HG02938 (cell line): ENCODE measurements around the gene KATNAL2.

Experiments used
- ATAC-seq: cut with Tn5 transposase; IDR thresholded peaks from one replicate; pipeline ENCODE4 v1.9.1; 2021; ENCODE audit warnings: mild to moderate bottlenecking, moderate library complexity; ENCODE audit not compliant: unreplicated experiment

KATNAL2 gene

GRCh38 chr18:47110492-47111274 lies 193.3 kb downstream of the KATNAL2 start:
- ATAC-seq: no peak

- no peak for ATAC-seq
Observed at GRCh38 chr18:47113796-47114540, 196.6 kb downstream of the KATNAL2 start.

DNA sequence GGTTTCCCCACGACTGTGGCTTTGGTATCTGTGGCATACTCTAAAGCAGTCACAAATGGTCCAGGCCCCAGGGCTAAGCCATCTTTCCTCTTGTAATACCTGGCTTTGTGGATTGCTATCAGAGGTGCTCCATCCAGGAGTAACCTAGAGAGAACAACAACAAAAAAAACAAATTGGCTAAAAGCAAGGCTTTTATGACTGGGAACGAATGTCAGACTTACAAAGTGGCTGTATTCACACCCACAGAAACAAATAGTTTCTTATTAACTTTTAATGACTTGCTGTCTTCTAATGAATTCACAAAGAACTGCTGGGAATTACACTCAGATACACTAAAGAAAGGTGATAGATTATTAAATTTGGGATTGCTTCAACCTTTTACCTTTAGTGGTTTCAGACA lies 197.8 kb downstream of the KATNAL2 start:
- ATAC-seq: no peak

- no peak for ATAC-seq
Observed at GRCh38 chr18:47118981-47119380, 201.6 kb downstream of the KATNAL2 start.

DNA sequence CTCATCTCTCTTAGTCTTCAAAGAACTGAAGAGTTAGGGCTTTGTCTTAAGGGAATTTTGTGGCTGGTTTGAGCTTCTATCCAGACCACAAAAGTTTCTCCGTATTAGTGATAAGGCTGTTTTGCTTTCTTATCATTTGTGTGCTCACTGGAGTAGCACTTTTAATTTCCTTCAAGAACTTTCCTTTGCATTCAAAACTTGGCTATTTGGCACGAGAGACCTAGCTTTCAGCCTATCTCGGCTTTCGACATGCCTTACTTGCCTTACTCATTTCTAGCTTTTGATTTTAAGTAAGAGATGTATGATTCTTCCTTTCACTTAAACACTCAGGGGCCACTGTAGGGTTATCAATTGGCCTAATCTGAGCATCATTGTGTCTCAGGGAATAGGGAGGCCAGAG lies 203.0 kb downstream of the KATNAL2 start:
- ATAC-seq: peak; percentile 95

DNA sequence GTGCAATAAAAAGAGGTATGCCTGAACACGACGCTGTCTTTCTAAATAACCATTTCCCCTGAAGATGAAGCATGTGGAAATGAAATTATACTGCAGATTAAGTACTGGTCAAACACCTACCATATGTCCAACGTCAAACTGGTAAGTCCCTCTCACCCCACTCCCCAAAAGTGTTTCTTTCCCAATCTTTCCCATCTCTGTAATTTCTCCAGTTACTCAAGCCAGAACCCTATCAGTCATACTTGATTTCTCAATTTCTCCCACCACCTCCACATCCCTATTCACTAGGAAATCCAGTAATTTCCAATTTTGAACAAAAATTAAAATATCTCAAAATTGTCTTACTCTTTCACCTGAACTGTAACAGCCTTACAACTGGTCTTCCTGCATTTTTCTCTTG lies 203.7 kb downstream of the KATNAL2 start:
- ATAC-seq: no peak

- ATAC-seq: no peak
Observed at GRCh38 chr18:47141289-47141688, 223.9 kb downstream of the KATNAL2 start.

GRCh38 chr18:47143153-47143552 lies 225.8 kb downstream of the KATNAL2 start:
- no peak for ATAC-seq

GRCh38 chr18:47143899-47144485 lies 226.6 kb downstream of the KATNAL2 start:
- no peak for ATAC-seq

- ATAC-seq: no peak
Observed at GRCh38 chr18:47146206-47146605, 228.8 kb downstream of the KATNAL2 start.

GRCh38 chr18:47149457-47150028 lies 232.1 kb downstream of the KATNAL2 start:
- no peak for ATAC-seq

GRCh38 chr18:47150029-47150823 lies 232.8 kb downstream of the KATNAL2 start, which contains the start of gene HDHD2:
TSS of gene HDHD2 (minus strand) at chr18:47150500. CDS start at chr18:47136439, 14,061 bp downstream.
- peak; percentile 66 for ATAC-seq

DNA sequence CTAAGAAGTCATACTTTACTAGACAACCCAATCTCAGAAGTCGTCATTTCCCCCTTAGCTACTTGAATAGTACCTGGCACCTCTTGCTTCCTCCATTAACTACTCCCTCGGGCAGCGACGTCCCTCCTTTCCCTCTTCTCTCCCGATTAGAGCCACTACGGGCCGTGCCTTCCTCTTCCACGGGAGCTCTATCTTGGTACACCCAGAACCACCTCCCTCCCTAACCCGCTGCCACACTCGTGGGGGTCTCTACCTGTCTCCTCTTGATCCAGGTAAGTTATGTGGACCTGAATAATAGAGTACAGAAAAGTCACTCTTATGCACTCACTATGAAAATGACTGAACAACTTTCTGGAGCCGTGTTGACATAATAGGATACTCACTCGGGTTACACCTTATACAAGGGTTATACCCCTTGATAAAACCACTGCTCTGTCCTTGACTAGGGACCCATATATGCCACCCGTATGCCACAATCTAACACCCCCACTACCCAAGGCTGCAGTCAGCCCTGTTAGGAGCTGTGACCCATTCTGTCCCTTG lies 233.5 kb downstream of the KATNAL2 start:
- peak; percentile 6 for ATAC-seq

GRCh38 chr18:47151439-47151838 lies 234.0 kb downstream of the KATNAL2 start:
- ATAC-seq: no peak
